ENCODE measurements around the gene SFI1. TPM values are rescaled to one million over a fixed set of nuclear protein-coding genes. Genes with fewer than 3 reads are reported as not detected.
"Not testable (repeated sequence)": the region's sequence is repeated elsewhere in the genome, so short reads cannot be mapped to it uniquely, and the experiment has no call there.

Gene SFI1
- total RNA-seq, 1 experiment from 2014 or later, result 15.1 TPM

DNA sequence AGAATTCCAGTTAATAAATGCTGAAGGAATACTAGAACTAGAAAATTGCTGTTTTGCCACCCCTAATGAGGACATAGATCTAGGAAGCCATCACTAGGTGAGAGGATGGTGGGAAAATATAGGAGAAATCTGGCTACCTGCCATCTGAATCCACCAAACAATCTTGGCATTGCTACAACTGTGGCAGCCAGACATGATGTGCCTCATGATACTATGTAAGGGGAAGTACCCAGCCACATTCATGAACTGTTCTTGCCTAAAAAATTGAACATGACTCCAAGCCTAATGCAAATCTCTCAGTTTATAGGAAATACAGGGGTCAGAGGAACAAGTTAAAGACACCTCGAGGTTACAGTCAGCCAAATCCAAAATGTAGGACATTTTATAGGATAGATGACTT is 72.8 kb downstream of the SFI1 start:
- in situ Hi-C loops (cut with HindIII; ENCODE audit: low pct_unique_long_range_greater_than_20kb, low sequenced_read_pairs), result no loop called here
- no peak for DNase-seq (ENCODE audit: low read depth, low spot score)

DNA sequence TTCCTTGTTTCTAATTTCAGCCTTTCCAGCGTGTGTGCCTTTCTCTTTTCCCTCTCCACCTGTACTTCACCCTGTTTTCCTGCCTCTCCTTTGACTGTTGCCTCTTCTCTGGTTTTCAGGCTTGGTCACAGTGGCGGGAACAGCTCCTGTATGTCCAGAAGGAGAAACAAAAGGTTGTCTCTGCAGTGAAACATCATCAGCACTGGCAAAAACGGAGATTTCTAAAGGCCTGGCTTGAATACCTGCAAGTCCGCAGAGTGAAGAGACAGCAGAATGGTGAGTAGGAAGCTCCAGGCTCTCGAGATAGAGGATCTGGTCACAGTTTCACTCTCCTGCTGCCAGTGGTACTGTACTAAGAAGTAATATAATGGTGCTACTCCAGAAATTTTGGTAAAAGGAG is 76.6 kb downstream of the SFI1 start:
- in situ Hi-C loops (cut with HindIII; ENCODE audit: low pct_unique_long_range_greater_than_20kb, low sequenced_read_pairs), result no loop called here

GRCh38 chr22:31574055-31574670 is 77.8 kb downstream of the SFI1 start:
- in situ Hi-C loops (cut with HindIII; ENCODE audit: low pct_unique_long_range_greater_than_20kb, low sequenced_read_pairs), result no loop called here
- no peak for DNase-seq (ENCODE audit: low read depth, low spot score)

More for the DNA sequence above, 76.6 kb downstream of the SFI1 start:
- no peak for DNase-seq (ENCODE audit: low read depth, low spot score)

DNA sequence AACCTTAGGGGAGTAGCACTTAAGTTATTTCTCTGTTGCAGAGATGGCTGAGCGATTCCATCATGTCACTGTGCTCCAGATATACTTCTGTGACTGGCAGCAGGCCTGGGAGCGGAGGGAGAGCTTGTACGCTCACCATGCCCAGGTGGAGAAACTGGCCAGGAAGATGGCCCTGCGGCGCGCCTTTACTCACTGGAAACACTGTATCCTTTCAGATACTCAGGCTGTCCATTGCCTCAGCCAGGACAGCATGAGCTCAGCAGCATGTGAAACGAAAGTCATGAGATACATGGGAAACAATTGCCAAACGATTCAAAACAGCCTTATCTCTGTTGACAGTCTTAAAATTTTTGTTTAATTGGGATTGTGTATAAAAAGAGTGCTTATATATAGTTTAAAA is 78.9 kb downstream of the SFI1 start:
- in situ Hi-C loops (cut with HindIII; ENCODE audit: low pct_unique_long_range_greater_than_20kb, low sequenced_read_pairs), result no loop called here
- DNase-seq (ENCODE audit: low read depth, low spot score), result peak; percentile 76

DNA sequence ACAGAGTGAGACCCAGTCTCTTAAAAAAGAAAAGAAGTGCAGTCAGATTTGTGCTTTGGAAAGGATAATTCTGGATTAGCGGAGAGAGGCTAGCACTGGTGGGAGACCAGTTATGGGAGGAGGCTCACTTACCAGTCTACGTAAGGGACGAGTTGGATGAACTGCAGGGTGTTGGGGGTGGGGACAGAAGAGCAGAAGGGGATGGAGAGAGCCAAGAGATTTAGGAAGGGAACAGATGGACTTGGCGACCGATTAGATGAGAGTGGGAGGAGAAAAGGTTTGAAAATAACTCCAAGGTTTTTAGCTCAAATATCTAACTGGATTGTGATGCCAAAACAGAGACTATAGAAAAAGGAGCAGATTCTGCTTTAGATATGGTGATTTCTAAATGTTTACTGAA is 81.4 kb downstream of the SFI1 start:
- in situ Hi-C loops (cut with HindIII; ENCODE audit: low pct_unique_long_range_greater_than_20kb, low sequenced_read_pairs), result no loop called here

DNA sequence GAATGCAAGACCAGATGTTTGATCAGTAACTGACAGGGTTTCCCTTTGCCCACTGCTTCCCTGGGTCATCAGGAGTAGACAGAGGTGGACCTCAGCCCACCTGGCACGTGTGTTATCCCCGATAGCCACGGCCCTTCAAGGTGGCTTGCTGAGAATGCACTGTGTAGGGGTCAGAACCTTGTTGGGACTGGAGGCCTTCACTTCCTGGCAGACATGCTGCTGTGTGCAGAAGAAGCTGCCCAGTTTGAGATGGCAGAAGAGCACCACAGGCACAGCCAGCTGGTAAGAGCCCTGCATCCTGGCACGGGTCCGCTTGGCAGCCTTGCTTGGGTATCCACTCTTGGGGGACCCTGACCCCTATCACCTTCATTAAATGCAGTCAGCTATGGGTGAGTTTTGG is 81.8 kb downstream of the SFI1 start:
- no peak for DNase-seq (ENCODE audit: low read depth, low spot score)
- in situ Hi-C loops (cut with HindIII; ENCODE audit: low pct_unique_long_range_greater_than_20kb, low sequenced_read_pairs), result no loop called here

More for the DNA sequence above, 81.4 kb downstream of the SFI1 start:
- DNase-seq (ENCODE audit: low read depth, low spot score), result no peak

DNA sequence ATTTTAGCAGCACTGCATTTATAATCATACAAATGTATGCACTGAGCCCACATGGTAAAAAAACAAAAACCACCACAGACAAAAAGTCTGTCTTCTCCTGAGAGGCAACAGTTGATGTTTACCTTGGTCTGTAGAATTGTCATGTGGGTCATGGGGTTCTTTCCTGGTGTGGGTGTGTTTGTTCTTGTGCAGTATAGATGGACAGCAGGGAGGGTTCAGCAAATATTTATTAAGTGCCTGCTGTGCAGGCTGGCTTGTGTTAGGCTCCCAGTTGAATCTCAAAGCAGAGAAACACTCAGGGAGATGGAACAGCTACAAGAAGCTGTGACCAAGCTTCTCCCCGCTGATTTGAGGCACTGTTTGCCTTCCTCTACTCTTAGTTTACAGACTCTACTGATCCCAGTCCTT is 83.5 kb downstream of the SFI1 start:
- DNase-seq (ENCODE audit: low read depth, low spot score), result no peak
- in situ Hi-C loops (cut with HindIII; ENCODE audit: low pct_unique_long_range_greater_than_20kb, low sequenced_read_pairs), result no loop called here

GRCh38 chr22:31583861-31584485 is 87.6 kb downstream of the SFI1 start:
- in situ Hi-C loops (cut with HindIII; ENCODE audit: low pct_unique_long_range_greater_than_20kb, low sequenced_read_pairs), result no loop called here
- DNase-seq (ENCODE audit: low read depth, low spot score), result no peak

DNA sequence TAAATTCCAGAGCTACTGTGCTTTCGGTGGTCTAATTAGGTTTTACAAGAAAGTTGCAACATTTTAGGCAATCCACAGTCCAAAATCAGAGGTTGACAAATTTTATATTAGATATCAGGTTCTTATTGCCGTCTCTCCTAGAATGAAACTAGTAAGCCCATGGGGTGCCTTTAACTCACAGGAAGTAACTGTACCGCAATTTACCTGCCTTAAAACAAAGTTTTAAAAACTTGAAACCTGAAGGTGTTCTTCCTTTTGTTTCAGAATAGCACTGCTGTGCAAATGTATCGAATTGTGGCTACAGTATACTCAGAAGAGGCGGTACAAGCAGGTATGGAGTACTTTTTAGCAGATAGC is 88.4 kb downstream of the SFI1 start:
- no peak for DNase-seq (ENCODE audit: low read depth, low spot score)

DNA sequence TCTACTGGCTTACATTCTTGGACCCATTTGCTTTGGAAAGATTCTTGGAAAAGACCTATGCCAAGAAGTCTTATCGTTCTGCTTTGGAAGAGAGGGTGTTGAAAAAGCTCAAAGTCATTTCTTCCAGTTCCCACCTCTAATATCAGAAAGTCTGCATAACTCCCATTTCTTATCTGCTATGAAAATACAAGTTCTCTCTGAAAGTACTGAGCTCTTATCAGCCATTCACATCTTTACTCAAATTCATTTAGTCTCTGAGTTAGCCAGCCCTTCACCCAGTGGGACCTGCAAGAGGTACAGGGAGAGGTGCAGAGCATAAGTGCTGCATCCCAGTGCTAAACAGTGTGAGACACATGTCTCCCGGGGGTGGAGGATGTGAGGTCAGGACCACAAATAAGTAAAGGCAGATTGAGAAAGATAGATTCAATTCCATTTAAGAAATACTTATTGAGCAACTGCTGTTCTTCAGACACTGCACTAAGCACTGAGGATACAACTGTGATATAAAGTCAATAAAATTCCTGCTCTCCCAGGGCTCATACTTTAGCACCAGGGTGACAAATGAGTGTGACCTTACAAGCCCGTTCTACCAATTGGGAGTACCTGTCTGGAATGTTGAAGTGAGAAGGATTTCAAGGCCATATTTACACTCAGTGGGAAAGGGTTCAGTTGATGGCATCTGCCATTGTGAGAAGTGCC is 89.0 kb downstream of the SFI1 start:
- in situ Hi-C loops (cut with HindIII; ENCODE audit: low pct_unique_long_range_greater_than_20kb, low sequenced_read_pairs), result no loop called here
- no peak for DNase-seq (ENCODE audit: low read depth, low spot score)

More for the DNA sequence above, 88.4 kb downstream of the SFI1 start:
- in situ Hi-C loops (cut with HindIII; ENCODE audit: low pct_unique_long_range_greater_than_20kb, low sequenced_read_pairs), result no loop called here

- no peak for DNase-seq (ENCODE audit: low read depth, low spot score)
- in situ Hi-C loops (cut with HindIII; ENCODE audit: low pct_unique_long_range_greater_than_20kb, low sequenced_read_pairs), result no loop called here
Measured at GRCh38 chr22:31586137-31586920, 90.0 kb downstream of the SFI1 start.

DNA sequence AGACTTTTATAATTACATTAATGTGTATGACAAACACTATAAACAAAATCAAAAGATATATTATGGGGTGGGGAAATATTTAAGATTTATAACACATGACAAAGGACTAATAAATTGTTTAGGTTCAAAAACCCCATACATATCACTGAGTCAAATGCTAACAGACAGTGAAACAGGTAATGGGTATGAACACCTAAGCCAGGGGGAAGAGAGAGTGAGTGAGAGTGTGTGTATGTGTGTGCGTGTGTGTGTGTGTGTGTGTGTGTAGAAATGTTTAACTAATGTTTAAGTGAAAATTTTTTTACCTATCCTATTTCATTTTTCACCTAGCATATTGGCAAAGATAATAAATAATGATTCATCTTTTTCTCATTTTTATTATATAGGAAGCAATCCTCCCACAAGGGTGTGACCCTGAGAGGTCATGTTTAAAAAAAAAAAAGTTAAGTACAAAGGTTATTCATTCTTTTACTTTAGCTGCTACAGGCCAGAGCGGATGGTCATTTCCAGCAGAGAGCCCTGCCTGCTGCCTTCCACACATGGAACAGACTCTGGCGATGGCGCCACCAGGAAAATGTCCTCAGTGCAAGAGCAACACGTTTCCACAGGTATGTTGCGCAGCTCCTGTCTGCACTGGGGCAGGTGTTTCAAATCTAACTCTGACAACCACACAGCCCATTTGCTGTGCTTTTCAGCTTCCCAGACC is 92.8 kb downstream of the SFI1 start:
- in situ Hi-C loops (cut with HindIII; ENCODE audit: low pct_unique_long_range_greater_than_20kb, low sequenced_read_pairs), result no loop called here
- DNase-seq (ENCODE audit: low read depth, low spot score), result no peak

- DNase-seq (ENCODE audit: low read depth, low spot score); in situ Hi-C loops (cut with HindIII; ENCODE audit: low pct_unique_long_range_greater_than_20kb, low sequenced_read_pairs): not testable (repeated sequence)
Measured at GRCh38 chr22:31590161-31590560, 93.8 kb downstream of the SFI1 start.

DNA sequence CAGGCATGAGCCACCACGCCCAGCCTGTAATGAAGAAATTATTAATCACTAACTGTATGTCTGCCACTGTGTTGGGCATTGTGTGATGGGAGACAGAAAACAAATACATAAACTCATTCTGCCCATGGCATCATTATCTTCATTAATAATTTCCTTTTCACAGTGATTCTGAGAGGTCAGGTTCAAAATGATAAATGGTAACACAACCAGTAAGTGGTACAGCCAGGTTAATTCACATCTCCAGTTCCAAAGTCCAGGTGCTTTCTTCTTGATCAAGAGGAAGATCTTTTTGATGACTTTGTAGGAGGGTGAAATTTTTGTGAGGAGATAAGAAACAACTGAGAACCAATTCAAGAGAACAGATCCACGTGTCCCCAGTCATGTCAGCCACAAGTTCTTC is 98.9 kb downstream of the SFI1 start:
- no peak for DNase-seq (ENCODE audit: low read depth, low spot score)
- in situ Hi-C loops (cut with HindIII; ENCODE audit: low pct_unique_long_range_greater_than_20kb, low sequenced_read_pairs), result no loop called here

DNA sequence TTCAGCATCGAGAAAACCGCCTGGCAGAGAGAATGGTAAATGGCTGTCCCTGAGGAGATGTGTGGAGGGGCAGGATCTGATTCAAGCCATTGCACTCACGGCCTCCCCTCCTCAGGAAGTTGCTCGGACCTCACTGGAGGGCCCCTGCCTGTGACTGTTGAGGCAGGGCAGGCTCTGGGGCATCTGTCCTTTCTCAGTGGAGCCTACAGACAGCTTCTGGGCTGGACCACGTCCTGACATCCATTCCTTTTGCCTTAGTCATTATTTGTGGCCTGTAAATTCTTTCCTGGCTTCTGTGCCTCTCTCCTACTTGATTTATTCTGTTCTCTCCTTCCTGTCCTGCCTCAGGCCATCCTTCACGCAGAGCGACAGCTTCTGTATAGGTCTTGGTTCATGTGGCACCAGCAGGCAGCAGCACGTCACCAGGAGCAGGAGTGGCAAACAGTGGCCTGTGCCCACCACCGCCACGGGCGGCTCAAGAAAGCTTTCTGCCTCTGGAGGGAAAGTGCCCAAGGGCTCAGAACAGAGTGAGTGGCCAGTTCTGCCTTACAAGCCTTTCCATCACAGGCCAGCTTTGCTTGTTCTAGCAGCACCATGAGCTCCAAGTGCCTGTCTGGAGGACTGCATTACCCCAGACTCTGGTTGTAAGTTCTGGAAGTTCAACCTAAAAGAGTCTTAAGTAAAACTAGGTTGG is 106.1 kb downstream of the SFI1 start:
- peak; percentile 61 for DNase-seq (ENCODE audit: low read depth, low spot score)
- in situ Hi-C loops (cut with HindIII; ENCODE audit: low pct_unique_long_range_greater_than_20kb, low sequenced_read_pairs), result no loop called here

DNA sequence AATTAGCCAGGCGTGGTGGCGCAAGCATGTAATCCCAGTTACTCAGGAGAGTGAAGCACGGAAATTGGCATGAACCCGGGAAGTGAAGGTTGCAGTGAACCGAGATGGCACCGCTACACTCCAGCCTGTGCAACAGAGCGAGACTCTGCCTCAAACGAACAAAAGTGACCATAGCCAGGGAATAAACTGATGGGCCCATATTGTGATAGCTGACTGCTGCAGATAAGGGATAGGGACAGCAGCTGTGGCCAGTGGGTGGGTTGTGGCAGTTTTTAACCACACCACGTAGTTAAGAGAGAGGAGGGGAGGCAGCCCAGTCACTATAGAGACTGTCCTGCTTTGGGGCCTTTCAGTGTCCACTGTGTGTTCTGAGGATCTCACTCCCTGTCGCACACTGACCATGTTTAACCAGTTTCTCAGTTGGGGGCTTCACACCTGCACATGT is 106.8 kb downstream of the SFI1 start:
- DNase-seq (ENCODE audit: low read depth, low spot score), result no peak
- in situ Hi-C loops (cut with HindIII; ENCODE audit: low pct_unique_long_range_greater_than_20kb, low sequenced_read_pairs), result no loop called here

DNA sequence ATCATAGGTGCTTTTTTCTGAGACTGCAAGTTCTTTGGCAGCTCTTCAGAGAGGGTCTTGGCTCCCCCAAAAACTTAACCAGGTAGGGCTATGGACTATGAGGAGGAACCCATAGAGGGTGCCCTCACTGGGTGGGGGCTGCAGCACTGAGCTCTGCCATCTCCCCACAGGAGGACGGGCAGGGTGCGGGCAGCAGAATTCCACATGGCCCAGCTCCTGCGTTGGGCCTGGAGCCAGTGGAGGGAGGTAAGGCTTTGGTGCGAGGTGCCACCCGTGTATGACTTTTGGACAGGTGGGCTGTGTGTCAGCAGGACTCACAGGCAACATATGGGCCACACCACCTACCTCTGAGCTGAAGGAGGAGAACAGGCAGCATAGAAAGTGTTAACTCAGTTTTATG is 107.2 kb downstream of the SFI1 start:
- in situ Hi-C loops (cut with HindIII; ENCODE audit: low pct_unique_long_range_greater_than_20kb, low sequenced_read_pairs), result no loop called here
- DNase-seq (ENCODE audit: low read depth, low spot score), result no peak

Measured in SK-MEL-5 (cell line).